A673 (cell line): ENCODE data around the gene GLDC.

ENCODE experiments used
- CTCF ChIP-seq: fragments of 300-800, 200-600 bp; sonication (generic); conservative IDR thresholded peaks from 2 replicates; pipeline ENCODE4 v1.5.1; 2017; ENCODE audit warnings: low read depth, mild to moderate bottlenecking, antibody characterized with exemption, low read length, moderate library complexity, mixed read lengths
- EZH2 ChIP-seq: fragments of 200-600 bp; sonication (generic); IDR thresholded peaks from 2 replicates; pipeline ENCODE4 v1.6.1; 2017; ENCODE audit warnings: borderline replicate concordance, low read depth, mild to moderate bottlenecking, mixed read lengths, antibody characterized with exemption, low read length; ENCODE audit not compliant: poor library complexity, severe bottlenecking

DNA sequence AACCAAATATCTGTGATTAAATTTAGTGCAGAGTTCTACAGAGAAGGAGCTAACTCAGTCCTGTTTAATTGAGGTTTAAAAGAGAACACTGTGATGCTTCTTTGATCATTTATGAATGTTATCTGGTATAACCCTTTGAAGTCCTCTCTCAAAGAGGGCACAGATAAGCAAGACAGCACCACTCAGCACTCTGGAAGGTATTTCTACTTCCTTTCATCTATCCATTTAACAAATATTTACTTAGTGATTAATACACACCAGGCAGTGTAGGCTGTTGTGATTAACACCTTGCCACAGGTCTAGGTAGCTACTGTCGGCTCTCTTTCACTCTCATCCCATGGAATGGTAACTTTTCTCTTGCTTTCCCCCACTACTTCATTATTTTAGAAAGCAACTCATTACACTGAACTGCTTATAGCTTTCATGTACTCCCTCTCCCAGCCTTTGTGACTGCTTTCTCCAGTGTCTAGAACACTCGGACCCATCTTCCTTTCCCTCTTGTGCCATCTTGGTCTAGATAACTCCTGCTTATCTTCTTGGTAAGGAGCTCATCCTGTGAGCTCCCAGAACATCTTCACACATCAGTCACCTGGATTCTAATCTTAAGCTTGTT, 54.7 kb downstream of the GLDC start:
- TF ChIP-seq CTCF (no peak), EZH2 (no peak)
